ENCODE measurements around the gene LPCAT1. TPM values are rescaled to one million over a fixed set of nuclear protein-coding genes. Genes with fewer than 3 reads are reported as not detected.

LPCAT1 gene
- total and polyA plus RNA-seq, 2 donors (not counting 3 experiments of a cell fraction or from before 2014, with no cell fraction given) = 28.9 to 57.2 TPM

DNA sequence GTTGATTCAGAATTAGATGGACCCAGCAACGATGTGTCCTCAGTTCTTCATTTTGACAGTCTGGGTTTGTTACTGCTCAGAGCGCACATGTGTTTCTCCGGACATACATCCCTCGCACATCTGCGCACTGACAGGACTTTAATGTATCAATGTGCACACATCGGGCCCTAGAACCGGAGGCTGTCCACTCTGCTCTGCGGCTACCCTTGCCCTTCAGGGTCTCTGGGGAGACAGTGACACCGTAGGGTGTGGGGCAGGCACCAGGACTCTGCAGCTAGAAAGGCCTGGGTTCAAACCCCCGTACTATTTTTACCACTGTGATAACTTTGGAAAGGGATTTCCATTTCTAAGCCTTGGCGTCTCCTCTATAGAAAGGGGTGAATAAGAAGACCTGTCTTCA, 23.5 kb upstream of the LPCAT1 start:
- POLR2A ChIA-PET = no interaction called here
- no peaks in the 10 kb centered on the region for H4K20me1 ChIP-seq (replicated peaks; ENCODE audit: control insufficient read depth, extremely low read depth, insufficient read depth, low read length)
- H3K4me2 ChIP-seq (ENCODE audit: insufficient read depth, low read length) = no peak overlapping the region
- H3K9me1 ChIP-seq (replicated peaks; ENCODE audit: control insufficient read depth, extremely low read depth, insufficient read depth, low read length) = no peaks in the 10 kb centered on the region
- H3K4me3 ChIP-seq (replicated peaks in 1 of 3; ENCODE audit: insufficient read depth in 1 of 3, low read depth in 1 of 3, low read length in 3 of 3) = no peak overlapping the region
- H3K27me3 ChIP-seq (ENCODE audit: control insufficient read depth in 2 of 2, insufficient read depth in 2 of 2, low read length in 2 of 2) = peaks cover 0 to 2% of the 10 kb centered on the region in 2 experiments
- no peak overlapping the region for H3K9ac ChIP-seq (replicated peaks; ENCODE audit: extremely low read depth, insufficient read depth, low read length)
- DNase-seq (ENCODE audit: low read depth, low spot score) (no peak), FAIRE-seq (no peak)
- no peak overlapping the region for H2AFZ ChIP-seq (ENCODE audit: low read depth, low read length)
- dilution Hi-C loops (cut with MboI; ENCODE audit: extremely low pct_ligation_motif_present, low sequenced_read_pairs) = no loop called here
- H3K36me3 ChIP-seq (ENCODE audit: control insufficient read depth in 2 of 2, extremely low read depth in 1 of 2, insufficient read depth in 2 of 2, low read length in 2 of 2) = no peaks in the 10 kb centered on the region
- H3K4me1 ChIP-seq (ENCODE audit: control insufficient read depth, extremely low read depth, insufficient read depth, low read length) = peaks cover 3% of the 10 kb centered on the region
- H3K79me2 ChIP-seq (ENCODE audit: control insufficient read depth, insufficient read depth, low read length) = no peaks in the 10 kb centered on the region
- intact Hi-C loops (cut with micrococcal nuclease) = no loop called here
- no peak overlapping the region for H3K27ac ChIP-seq (ENCODE audit: insufficient read depth, low read depth, low read length)
- TF ChIP-seq GATA2 (IDR thresholded peaks at IDR 0.05; ENCODE audit: insufficient read depth, insufficient read length, low read depth, low read length) (no peak), FOS (IDR thresholded peaks at IDR 0.05; ENCODE audit: borderline replicate concordance, insufficient read depth, low read length) (no peak), POLR2A (IDR thresholded peaks at IDR 0.05; ENCODE audit: low read depth, low read length) (no peak), POLR2AphosphoS5 (IDR thresholded peaks at IDR 0.05; ENCODE audit: insufficient read depth, low read depth, low read length) (no peak)
- TF ChIP-seq, protein P1, sequence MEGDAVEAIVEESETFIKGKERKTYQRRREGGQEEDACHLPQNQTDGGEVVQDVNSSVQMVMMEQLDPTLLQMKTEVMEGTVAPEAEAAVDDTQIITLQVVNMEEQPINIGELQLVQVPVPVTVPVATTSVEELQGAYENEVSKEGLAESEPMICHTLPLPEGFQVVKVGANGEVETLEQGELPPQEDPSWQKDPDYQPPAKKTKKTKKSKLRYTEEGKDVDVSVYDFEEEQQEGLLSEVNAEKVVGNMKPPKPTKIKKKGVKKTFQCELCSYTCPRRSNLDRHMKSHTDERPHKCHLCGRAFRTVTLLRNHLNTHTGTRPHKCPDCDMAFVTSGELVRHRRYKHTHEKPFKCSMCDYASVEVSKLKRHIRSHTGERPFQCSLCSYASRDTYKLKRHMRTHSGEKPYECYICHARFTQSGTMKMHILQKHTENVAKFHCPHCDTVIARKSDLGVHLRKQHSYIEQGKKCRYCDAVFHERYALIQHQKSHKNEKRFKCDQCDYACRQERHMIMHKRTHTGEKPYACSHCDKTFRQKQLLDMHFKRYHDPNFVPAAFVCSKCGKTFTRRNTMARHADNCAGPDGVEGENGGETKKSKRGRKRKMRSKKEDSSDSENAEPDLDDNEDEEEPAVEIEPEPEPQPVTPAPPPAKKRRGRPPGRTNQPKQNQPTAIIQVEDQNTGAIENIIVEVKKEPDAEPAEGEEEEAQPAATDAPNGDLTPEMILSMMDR (IDR thresholded peaks at IDR 0.05; ENCODE audit: extremely low read depth in 1 of 2, insufficient read depth in 1 of 2, low read depth in 1 of 2, low read length in 2 of 2) = no peak
- no peaks in the 10 kb centered on the region for H3K9me3 ChIP-seq (replicated peaks; ENCODE audit: control insufficient read depth, insufficient read depth, low read length)
- BruUV-seq (replicated peaks) = no TSS peak
- CTCF ChIA-PET = no interaction called here

GRCh38 chr5:1546556-1546955, 22.8 kb upstream of the LPCAT1 start:
- Histone ChIP-seq H3K4me1 (ENCODE audit: control insufficient read depth, extremely low read depth, insufficient read depth, low read length) (peaks cover 3% of the 10 kb centered on the region), H2AFZ (ENCODE audit: low read depth, low read length) (no peak overlapping the region), H3K4me3 (replicated peaks in 1 of 3; ENCODE audit: insufficient read depth in 1 of 3, low read depth in 1 of 3, low read length in 3 of 3) (no peak overlapping the region), H3K9ac (replicated peaks; ENCODE audit: extremely low read depth, insufficient read depth, low read length) (no peak overlapping the region), H4K20me1 (replicated peaks; ENCODE audit: control insufficient read depth, extremely low read depth, insufficient read depth, low read length) (no peaks in the 10 kb centered on the region), H3K4me2 (ENCODE audit: insufficient read depth, low read length) (no peak overlapping the region), H3K27me3 (ENCODE audit: control insufficient read depth in 2 of 2, insufficient read depth in 2 of 2, low read length in 2 of 2) (peaks cover 0 to 1% of the 10 kb centered on the region in 2 experiments), H3K36me3 (ENCODE audit: control insufficient read depth in 2 of 2, extremely low read depth in 1 of 2, insufficient read depth in 2 of 2, low read length in 2 of 2) (no peaks in the 10 kb centered on the region), H3K27ac (ENCODE audit: insufficient read depth, low read depth, low read length) (no peak overlapping the region), H3K9me3 (replicated peaks; ENCODE audit: control insufficient read depth, insufficient read depth, low read length) (no peaks in the 10 kb centered on the region), H3K79me2 (ENCODE audit: control insufficient read depth, insufficient read depth, low read length) (no peaks in the 10 kb centered on the region), H3K9me1 (replicated peaks; ENCODE audit: control insufficient read depth, extremely low read depth, insufficient read depth, low read length) (no peaks in the 10 kb centered on the region)
- no peak for DNase-seq (ENCODE audit: low read depth, low spot score)
- intact Hi-C loops (cut with micrococcal nuclease) = no loop called here
- ChIA-PET POLR2A (no interaction called here), CTCF (no interaction called here)
- TF ChIP-seq EZH2 (IDR thresholded peaks at IDR 0.05; ENCODE audit: borderline replicate concordance, low read depth, low read length, severe bottlenecking) = no peak
- no peak for TF ChIP-seq POLR2AphosphoS5 (IDR thresholded peaks at IDR 0.05; ENCODE audit: insufficient read depth, low read depth, low read length)
- TF ChIP-seq, protein P1 (IDR thresholded peaks at IDR 0.05; ENCODE audit: extremely low read depth in 1 of 2, insufficient read depth in 1 of 2, low read depth in 1 of 2, low read length in 2 of 2) = no peak
- TF ChIP-seq, protein P2, sequence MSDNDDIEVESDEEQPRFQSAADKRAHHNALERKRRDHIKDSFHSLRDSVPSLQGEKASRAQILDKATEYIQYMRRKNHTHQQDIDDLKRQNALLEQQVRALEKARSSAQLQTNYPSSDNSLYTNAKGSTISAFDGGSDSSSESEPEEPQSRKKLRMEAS (IDR thresholded peaks at IDR 0.05; ENCODE audit: insufficient read depth, insufficient read length) = no peak
- TF ChIP-seq POLR2A (IDR thresholded peaks at IDR 0.05; ENCODE audit: low read depth, low read length) = no peak
- no peak for TF ChIP-seq MYC (IDR thresholded peaks at IDR 0.05; ENCODE audit: low read depth, low read length)
- no peak for TF ChIP-seq FOS (IDR thresholded peaks at IDR 0.05; ENCODE audit: borderline replicate concordance, insufficient read depth, low read length)
- no peak for TF ChIP-seq JUN (IDR thresholded peaks at IDR 0.05; ENCODE audit: borderline replicate concordance, insufficient read depth, insufficient read length, low read depth)
- TF ChIP-seq GATA2 (IDR thresholded peaks at IDR 0.05; ENCODE audit: insufficient read depth, insufficient read length, low read depth, low read length) = no peak
- FAIRE-seq = no peak
- dilution Hi-C loops (cut with MboI; ENCODE audit: extremely low pct_ligation_motif_present, low sequenced_read_pairs) = no loop called here
- BruUV-seq (replicated peaks) = no TSS peak
